ENCODE data around the gene GPR107.

GPR107 gene

GRCh38 chr9:130188860-130189481 lies 135.3 kb downstream of the GPR107 start:
- no peak for DNase-seq
